Stomach (tissue), 4 donors: ENCODE measurements around the gene MAP7D2.

Source experiments
- CTCF ChIP-seq, 7 experiments: fragments of 450-650 bp in 4 of 7; fragments of 200-600 bp in 3 of 7; sonication (generic) in 3 of 7; IDR thresholded peaks; one replicate each; pipeline ENCODE4 v1.5.1; 2016 to 2019; ENCODE audit warnings: antibody characterized with exemption in 7 of 7, control low read depth in 2 of 7, mild to moderate bottlenecking in 1 of 7
- EP300 ChIP-seq: sonication (generic); formaldehyde crosslinking; IDR thresholded peaks from one replicate; pipeline ENCODE4 v1.6.1; 2017; ENCODE audit warnings: antibody characterized with exemption
- POLR2A ChIP-seq, 4 donors: fragments of 450-650 bp; IDR thresholded peaks; one replicate each; pipeline ENCODE4 v1.6.1; 2016; ENCODE audit warnings: antibody characterized with exemption in 4 of 4, control low read depth in 2 of 4, mild to moderate bottlenecking in 1 of 4, moderate library complexity in 1 of 4
- POLR2AphosphoS5 ChIP-seq, 3 donors: sonication (generic); formaldehyde crosslinking; IDR thresholded peaks; one replicate each; pipeline ENCODE4 v1.6.1; 2016; ENCODE audit warnings: antibody characterized with exemption in 3 of 3

GRCh38 chrX:20046223-20046622, 70.5 kb downstream of the MAP7D2 start:
- no peak for TF ChIP-seq CTCF (IDR thresholded peaks at IDR 0.05)
- no peak for TF ChIP-seq POLR2A (IDR thresholded peaks at IDR 0.05)
- TF ChIP-seq EP300: no peak
- TF ChIP-seq POLR2AphosphoS5 (IDR thresholded peaks at IDR 0.05): no peak
